Measurements from ENCODE around the gene ABCA10. TPM values are rescaled to one million over a fixed set of nuclear protein-coding genes. Genes with fewer than 3 reads are reported as not detected.

The ABCA10 gene
- total and polyA plus RNA-seq, 2 of the 8 experiments (the other 6 are each of a cell fraction or from before 2014, with no cell fraction given), result not detected

DNA sequence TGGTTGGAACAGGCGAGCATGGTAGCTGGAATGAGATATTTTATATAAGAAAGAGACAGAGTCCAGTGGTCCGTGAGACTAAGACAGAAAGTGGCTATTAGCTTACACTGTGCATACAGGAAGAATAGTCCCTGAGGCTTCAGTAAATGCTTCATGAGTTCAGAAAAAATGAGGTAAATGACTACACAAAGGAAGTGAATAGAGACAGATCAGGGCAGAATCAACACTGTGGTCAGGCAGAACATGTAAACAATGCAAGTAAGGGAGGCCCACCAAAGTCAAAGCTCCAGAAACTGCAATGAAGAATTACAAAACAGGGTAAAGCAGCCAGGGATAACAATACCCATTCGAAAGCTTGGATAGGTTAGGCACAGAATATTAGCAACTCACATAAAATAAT, 4.8 kb downstream of the ABCA10 start:
- H3K36me3 ChIP-seq (ENCODE audit: control insufficient read depth in 2 of 4, insufficient read depth in 4 of 4, low read length in 3 of 4), result no peaks in the 10 kb centered on the region
- FAIRE-seq (no peak), DNase-seq (ENCODE audit: low read depth in 1 of 2, low spot score in 2 of 2) (no peak)
- 88% methylated on average over 3 of the region's 3 CpGs; no CpG with 5 or more reads in 1 of the 2 experiments for WGBS, 2 experiments (ENCODE audit: extremely low coverage in 1 of 2, insufficient coverage in 1 of 2, insufficient read length in 1 of 2, insufficient replicate concordance in 2 of 2, low coverage in 1 of 2, low lambda C conversion rate in 2 of 2, missing lambda C conversion rate in 1 of 2)
- H4K91ac ChIP-seq (replicated peaks; ENCODE audit: insufficient read length, low read length), result no peak overlapping the region
- H2BK120ac ChIP-seq (replicated peaks; ENCODE audit: low read depth, low read length), result no peak overlapping the region
- H3K4me3 ChIP-seq (ENCODE audit: extremely low read depth in 1 of 4, insufficient read depth in 2 of 4, low read depth in 3 of 4, low read length in 4 of 4), result no peak overlapping the region
- no peak overlapping the region for H2AK5ac ChIP-seq (ENCODE audit: low read depth, low read length)
- no peaks in the 10 kb centered on the region for H3K4me1 ChIP-seq (replicated peaks in 1 of 4; ENCODE audit: control insufficient read depth in 3 of 4, insufficient read depth in 4 of 4, low read length in 3 of 4)
- H2BK15ac ChIP-seq (ENCODE audit: low read length), result no peak overlapping the region
- ChIA-PET CTCF (ENCODE audit: partially characterized antibody) (interaction anchor here (0.7 to 2.5 kb wide), 5 partner anchors 10 to 446 kb away, joined by 3 to 8 read pairs (median 3); no protein-coding TSS in a partner anchor), POLR2A (ENCODE audit: partially characterized antibody) (no interaction called here)
- no peaks in the 10 kb centered on the region for H3K79me1 ChIP-seq (ENCODE audit: low read depth, low read length)
- no peak overlapping the region for H3K14ac ChIP-seq (ENCODE audit: insufficient read length)
- H4K8ac ChIP-seq (ENCODE audit: extremely low read depth, insufficient read depth, low read length), result no peak overlapping the region
- H2BK20ac ChIP-seq (ENCODE audit: low read length), result no peak overlapping the region
- H3K79me2 ChIP-seq (ENCODE audit: control insufficient read depth in 1 of 2, insufficient read depth in 2 of 2, low read length in 2 of 2), result no peaks in the 10 kb centered on the region
- H3K9ac ChIP-seq (replicated peaks in 1 of 4; ENCODE audit: extremely low read depth in 1 of 4, low read depth in 3 of 4, low read length in 3 of 4), result no peak overlapping the region
- H4K5ac ChIP-seq (ENCODE audit: insufficient read length, low read depth, low read length), result no peak overlapping the region
- H3K9me3 ChIP-seq (ENCODE audit: insufficient read depth in 2 of 2, low read depth in 1 of 2, low read length in 1 of 2), result no peaks in the 10 kb centered on the region
- no peak overlapping the region for H3K4me2 ChIP-seq (ENCODE audit: insufficient read depth in 1 of 2, low read depth in 2 of 2, low read length in 2 of 2)
- no peak overlapping the region for H3K23ac ChIP-seq (ENCODE audit: insufficient read length)
- H3K27ac ChIP-seq (ENCODE audit: low read depth, low read length), result no peak overlapping the region
- H3K23me2 ChIP-seq (ENCODE audit: low read depth, low read length), result no peaks in the 10 kb centered on the region
- H3K27me3 ChIP-seq (replicated peaks in 1 of 4; ENCODE audit: control insufficient read depth in 3 of 4, extremely low read depth in 1 of 4, insufficient read depth in 3 of 4, low read length in 3 of 4), result no peaks in the 10 kb centered on the region
- H2BK5ac ChIP-seq (ENCODE audit: low read depth, low read length), result no peak overlapping the region
- H2BK12ac ChIP-seq (ENCODE audit: low read depth, low read length), result no peak overlapping the region
- no peak overlapping the region for H3K4ac ChIP-seq (replicated peaks; ENCODE audit: insufficient read length, low read depth, low read length)
- H4K20me1 ChIP-seq (replicated peaks in 1 of 2; ENCODE audit: control insufficient read depth in 1 of 2, insufficient read depth in 2 of 2, low read length in 2 of 2), result no peaks in the 10 kb centered on the region
- H2AFZ ChIP-seq (ENCODE audit: low read length), result no peak overlapping the region
- H3K18ac ChIP-seq (ENCODE audit: extremely low read depth, low read length), result no peak overlapping the region
- TF ChIP-seq CTBP2 (IDR thresholded peaks at IDR 0.05; ENCODE audit: borderline replicate concordance, insufficient read depth, insufficient read length, low read length), result no peak
- H3K56ac ChIP-seq (replicated peaks; ENCODE audit: insufficient read length, low read depth, low read length), result no peak overlapping the region
